Psoas muscle (tissue), 8 donors: Measurements from ENCODE around the gene TMEM17. TPM values are rescaled to one million over a fixed set of nuclear protein-coding genes. Genes with fewer than 3 reads are reported as not detected.

Experiments used
- ATAC-seq, 4 donors: fragments of 200-7000 bp; cut with Tn5 transposase; one replicate each; pipeline ENCODE4 v1.9.1; 2020; ENCODE audit warnings: moderate library complexity in 3 of 4, mild to moderate bottlenecking in 2 of 4
- DNase-seq, 2 donors: peaks; one replicate each; pipeline ENCODE4 v3.0.0-alpha.2; 2020
- H3K27ac ChIP-seq: fragments of 200-600 bp; one replicate; pipeline ENCODE4 v1.8.0; 2022
- H3K27me3 ChIP-seq, 3 donors: fragments of 200-600 bp in 1 of 3; one replicate each; pipeline versions ENCODE4 v1.6.1 to v1.8.0; 2013 to 2022; ENCODE audit warnings: low read length in 2 of 3, mild to moderate bottlenecking in 2 of 3, moderate library complexity in 1 of 3; ENCODE audit not compliant: insufficient read depth in 3 of 3
- H3K36me3 ChIP-seq, 2 donors: fragments of 200-600 bp in 1 of 2; one replicate each; pipeline versions ENCODE4 v1.6.1 to v1.8.0; 2013 to 2022; ENCODE audit warnings: low read depth in 1 of 2, mild to moderate bottlenecking in 1 of 2, moderate library complexity in 1 of 2; ENCODE audit not compliant: insufficient read depth in 1 of 2
- H3K4me1 ChIP-seq: fragments of 200-600 bp; one replicate; pipeline ENCODE4 v1.8.0; 2022
- H3K4me3 ChIP-seq: fragments of 200-600 bp; one replicate; pipeline ENCODE4 v1.8.0; 2022; ENCODE audit warnings: mild to moderate bottlenecking
- H3K9me3 ChIP-seq: fragments of 200-600 bp; one replicate; pipeline ENCODE4 v1.8.0; 2022
- WGBS, 3 donors: extraction: QIAGEN DNeasy Blood & Tissue Kit; methylation state at CpG; one replicate each; pipeline versions ENCODE4 v1.1.6 to v1.1.7; 2013; 5-methylcytosine and 5-hydroxymethylcytosine counted together
- intact Hi-C, 2 donors: fragments of 100-400 bp; cut with DNase I; formaldehyde crosslinking; loops; one replicate each; pipeline versions ENCODE4 v1.11.0 to v1.14.2; 2022
- polyA plus RNA-seq, 3 donors: library from polyadenylated mRNA; stranded (reverse); fragments of 200-250 nt; gene quantifications; one replicate each; pipeline ENCODE4 v1.2.3, GENCODE V29; 2013
- total RNA-seq, 4 donors: library from RNA; stranded (reverse); fragmentation: NEBNext Ultra II Directional in 2 of 4; extraction: Animal tissue kit (Norgen Biotek cat#: 25700) in 2 of 4; gene quantifications; one replicate each; pipeline versions ENCODE4 v1.2.1 to v1.2.4, GENCODE V29; 2021 to 2023
- TF ChIP-seq, protein P1 (sequence below): fragments of 200-600 bp; IDR thresholded peaks from one replicate; pipeline ENCODE4 v1.8.0; 2022; ENCODE audit warnings: antibody characterized with exemption
- donor health status: healthy with polysubstance abuse.
- donor health status: DM: no; HTN: no; CAD: no; lungs with moderate emphysema.
- donor health status: Bipolar disorder and iron deficiency.
- donor health status: healthy.
- donor health status: DM: yes; HTN: yes; CAD: no.
- donor health status: DM: no; HTN: no; CAD: no.
- donor health status: DM: no; HTN: no; CAD: no.
- donor health status: DM: yes; HTN: yes; CAD: no.

Gene TMEM17
- total and polyA plus RNA-seq, 7 donors: 0.44 to 1.1 (median 0.67) TPM

DNA sequence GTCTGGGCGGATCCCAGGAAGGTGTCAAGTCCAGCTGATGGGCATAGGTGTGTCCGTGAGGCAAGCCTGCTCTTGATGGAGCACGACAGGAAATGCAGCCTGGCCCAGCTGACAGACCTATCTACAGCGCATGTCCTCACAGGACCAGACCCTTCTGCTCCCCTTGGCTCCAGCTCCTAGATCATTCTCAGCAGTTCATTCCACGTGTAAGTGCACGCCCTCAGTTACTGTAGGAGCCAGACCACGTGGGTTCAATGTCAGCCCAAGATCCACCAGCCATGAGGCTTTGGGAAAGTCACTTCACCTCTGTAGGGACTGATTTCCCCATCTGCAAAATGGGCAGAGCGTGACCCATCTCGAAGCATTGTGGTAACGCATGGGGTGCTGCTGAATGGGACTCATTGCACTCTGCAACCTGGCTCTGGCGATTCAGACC is 47.8 kb downstream of the TMEM17 start:
- Histone ChIP-seq H3K4me1 (no peaks in the 10 kb centered on the region), H3K9me3 (no peaks in the 10 kb centered on the region), H3K27me3 (no peaks in the 10 kb centered on the region), H3K4me3 (no peak overlapping the region), H3K36me3 (no peaks in the 10 kb centered on the region), H3K27ac (no peak overlapping the region)
- DNase-seq: no peak
- ATAC-seq: no peak
- 81 to 86% (median 85%) methylated on average over 11 of the region's 11 CpGs for WGBS, 3 donors
- TF ChIP-seq, protein P1, sequence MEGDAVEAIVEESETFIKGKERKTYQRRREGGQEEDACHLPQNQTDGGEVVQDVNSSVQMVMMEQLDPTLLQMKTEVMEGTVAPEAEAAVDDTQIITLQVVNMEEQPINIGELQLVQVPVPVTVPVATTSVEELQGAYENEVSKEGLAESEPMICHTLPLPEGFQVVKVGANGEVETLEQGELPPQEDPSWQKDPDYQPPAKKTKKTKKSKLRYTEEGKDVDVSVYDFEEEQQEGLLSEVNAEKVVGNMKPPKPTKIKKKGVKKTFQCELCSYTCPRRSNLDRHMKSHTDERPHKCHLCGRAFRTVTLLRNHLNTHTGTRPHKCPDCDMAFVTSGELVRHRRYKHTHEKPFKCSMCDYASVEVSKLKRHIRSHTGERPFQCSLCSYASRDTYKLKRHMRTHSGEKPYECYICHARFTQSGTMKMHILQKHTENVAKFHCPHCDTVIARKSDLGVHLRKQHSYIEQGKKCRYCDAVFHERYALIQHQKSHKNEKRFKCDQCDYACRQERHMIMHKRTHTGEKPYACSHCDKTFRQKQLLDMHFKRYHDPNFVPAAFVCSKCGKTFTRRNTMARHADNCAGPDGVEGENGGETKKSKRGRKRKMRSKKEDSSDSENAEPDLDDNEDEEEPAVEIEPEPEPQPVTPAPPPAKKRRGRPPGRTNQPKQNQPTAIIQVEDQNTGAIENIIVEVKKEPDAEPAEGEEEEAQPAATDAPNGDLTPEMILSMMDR: no peak
- intact Hi-C loops: loop anchor here in 1 of 2 donors (5.0 kb wide), 1 partner anchor 249 kb away; the partner anchor contains the start of gene EHBP1

DNA sequence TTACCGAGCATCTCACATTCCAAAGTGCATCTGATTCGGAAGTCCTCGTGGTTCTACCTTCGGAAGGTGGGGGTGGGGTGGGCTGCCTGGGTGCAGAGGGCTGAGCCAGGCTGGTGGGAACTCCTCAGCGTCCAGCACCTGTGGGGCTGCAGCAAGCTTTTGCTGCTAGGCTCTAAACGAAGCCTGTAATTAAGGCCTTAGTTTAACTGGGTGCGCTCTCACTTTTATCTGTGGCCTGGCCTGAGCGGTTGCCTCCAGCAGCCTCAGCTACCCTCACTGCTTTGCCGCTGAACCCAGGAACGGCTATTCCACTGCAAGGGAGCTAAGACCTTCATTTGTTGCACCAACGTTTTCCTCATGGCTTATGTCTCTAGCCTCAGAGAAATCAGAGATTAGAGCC is 48.4 kb downstream of the TMEM17 start:
- no peak for DNase-seq
- no peak overlapping the region for H3K27ac ChIP-seq
- TF ChIP-seq, protein P1: no peak
- H3K36me3 ChIP-seq: no peaks in the 10 kb centered on the region
- H3K4me3 ChIP-seq: peak overlapping the region; percentile 76
- H3K27me3 ChIP-seq: no peaks in the 10 kb centered on the region
- 38 to 52% (median 44%) methylated on average over 11 of the region's 11 CpGs for WGBS, 3 donors
- no peak for ATAC-seq
- H3K9me3 ChIP-seq: no peaks in the 10 kb centered on the region
- intact Hi-C loops: loop anchor here (1.0 to 5.0 kb wide), 3 partner anchors 250 to 318 kb away; partner anchors contain the start of gene EHBP1 (in 1 of the 2)
- H3K4me1 ChIP-seq: no peaks in the 10 kb centered on the region

DNA sequence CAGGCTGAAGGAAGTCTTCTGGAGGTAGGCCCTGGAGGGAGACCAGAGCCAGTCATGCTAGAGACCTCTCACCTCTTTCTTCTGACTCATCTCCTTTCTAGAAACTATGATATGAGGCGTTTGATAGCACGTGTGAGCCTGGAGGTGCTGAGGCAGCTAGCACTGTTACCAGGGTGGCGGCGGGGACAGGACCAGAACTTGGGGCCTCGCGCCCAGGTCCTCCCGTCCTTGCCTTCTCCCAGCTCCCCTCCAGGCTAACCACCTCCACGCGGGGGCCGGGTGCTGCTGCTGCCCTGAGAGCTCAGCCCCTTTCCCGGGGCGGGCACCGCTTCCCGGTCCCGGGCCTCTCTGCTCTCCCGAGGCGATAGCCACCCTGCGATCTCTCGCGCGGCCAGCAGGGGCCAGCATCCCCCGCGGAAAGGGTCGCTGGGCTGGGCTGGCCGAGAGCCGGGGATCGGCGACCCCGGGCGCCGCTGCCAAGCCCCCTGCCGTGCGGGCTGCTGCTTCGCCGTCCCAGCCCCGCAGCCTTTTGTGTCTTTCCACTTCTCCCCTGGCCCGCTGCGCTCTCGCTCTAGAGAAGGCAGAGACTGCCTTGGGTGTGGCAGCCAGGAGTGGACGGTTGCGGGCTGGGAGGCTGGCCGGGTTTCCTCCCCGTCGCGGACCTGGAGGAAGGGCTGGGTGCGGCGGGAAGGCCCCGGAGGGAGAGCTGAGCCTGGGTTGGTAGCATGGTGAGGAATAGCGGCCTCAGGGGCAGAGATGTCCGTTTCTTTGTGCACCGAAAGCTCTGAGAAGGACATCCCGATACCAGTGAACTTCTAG is 49.1 kb downstream of the TMEM17 start:
- peak; percentile 71 to 81 for DNase-seq
- TF ChIP-seq, protein P1: peak; percentile 99
- Histone ChIP-seq H3K36me3 (no peaks in the 10 kb centered on the region), H3K27ac (peak overlapping the region; percentile 32), H3K9me3 (no peaks in the 10 kb centered on the region), H3K4me1 (no peaks in the 10 kb centered on the region), H3K4me3 (peak overlapping the region; percentile 76), H3K27me3 (no peaks in the 10 kb centered on the region)
- 4 to 7% (median 6%) methylated on average over 37 to 52 of the region's 52 CpGs for WGBS, 3 donors
- intact Hi-C loops: loop anchor here (1.0 to 5.0 kb wide), 3 partner anchors 250 to 318 kb away; partner anchors contain the start of gene EHBP1 (in 1 of the 2)
- peak; percentile 89 to 96 (median 90) for ATAC-seq

DNA sequence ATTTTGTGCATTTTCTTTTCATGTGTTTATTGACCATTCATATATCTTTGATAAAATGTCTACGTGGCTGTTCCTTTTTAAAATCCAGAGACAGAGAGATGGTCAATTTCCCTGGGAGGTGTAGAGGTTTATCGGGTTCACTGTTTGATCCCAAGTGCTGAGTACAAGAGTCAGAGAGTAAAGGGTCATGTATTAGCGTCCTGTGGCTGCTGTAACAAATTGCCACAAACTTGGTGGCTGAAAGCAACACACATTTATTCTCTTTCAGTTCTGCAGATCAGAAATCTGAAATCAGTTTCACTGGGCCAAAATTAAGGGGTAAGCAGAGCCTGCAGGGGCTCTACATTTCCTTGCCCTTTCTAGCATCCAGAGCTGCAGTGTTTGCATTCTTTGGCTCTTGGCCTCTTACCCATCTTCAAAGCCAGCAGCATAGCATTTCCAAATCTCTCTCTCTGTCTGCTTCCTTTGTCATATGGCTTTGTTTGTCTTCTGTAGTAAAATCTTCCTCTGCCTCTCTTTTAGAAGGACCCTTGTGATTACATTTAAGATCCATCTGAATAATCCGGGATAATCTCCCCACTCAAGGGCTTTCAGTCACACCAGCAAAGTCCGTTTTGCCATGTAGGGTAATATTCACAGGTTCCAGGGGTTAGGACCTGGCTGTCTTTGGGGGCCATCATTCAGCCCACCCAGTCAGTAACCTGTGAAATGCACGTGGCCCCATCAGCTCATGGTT is 49.9 kb downstream of the TMEM17 start:
- TF ChIP-seq, protein P1: no peak
- H3K4me1 ChIP-seq: no peaks in the 10 kb centered on the region
- H3K4me3 ChIP-seq: no peak overlapping the region
- ATAC-seq (no peak), DNase-seq (no peak)
- H3K9me3 ChIP-seq: no peaks in the 10 kb centered on the region
- H3K27me3 ChIP-seq: no peaks in the 10 kb centered on the region
- H3K36me3 ChIP-seq: no peaks in the 10 kb centered on the region
- intact Hi-C loops: loop anchor here (2.0 to 5.0 kb wide), 2 partner anchors 251 to 319 kb away; partner anchors contain the start of gene EHBP1 (in 1 of the 2)
- WGBS, 3 donors: 89 to 91% (median 91%) methylated on average over 6 of the region's 6 CpGs
- no peak overlapping the region for H3K27ac ChIP-seq
